ENCODE measurements around the gene FNDC4.

Gene FNDC4

GRCh38 chr2:27493948-27494283, 1.1 kb downstream of the FNDC4 start:
- no peak overlapping the region for H3K27ac ChIP-seq (ENCODE audit: low read depth, low read length)
- H3K4ac ChIP-seq (ENCODE audit: low read depth, low read length): no peak overlapping the region
- H4K12ac ChIP-seq (ENCODE audit: low read depth, low read length): no peak overlapping the region
- H3K9me3 ChIP-seq (ENCODE audit: insufficient read depth, low read depth, low read length): peaks cover 6% of the 10 kb centered on the region
- no peak overlapping the region for H3K9ac ChIP-seq (ENCODE audit: low read length)
- H3K14ac ChIP-seq (ENCODE audit: low read length): no peak overlapping the region
- no peak overlapping the region for H3K23ac ChIP-seq (ENCODE audit: low read length)
- H3K79me1 ChIP-seq (ENCODE audit: low read length): no peaks in the 10 kb centered on the region
- no peaks in the 10 kb centered on the region for H3K79me2 ChIP-seq (ENCODE audit: control insufficient read depth, insufficient read depth, low read length, poor library complexity)
- H3K4me3 ChIP-seq (ENCODE audit: low read depth, low read length): no peak overlapping the region
- H2BK12ac ChIP-seq (ENCODE audit: low read length): no peak overlapping the region
- H2AFZ ChIP-seq (ENCODE audit: insufficient read depth, low read length, poor library complexity): no peak overlapping the region
- no peaks in the 10 kb centered on the region for H3K36me3 ChIP-seq (ENCODE audit: control insufficient read depth in 1 of 2, insufficient read depth in 2 of 2, low read length in 2 of 2)
- peaks cover 24% of the 10 kb centered on the region for H3K27me3 ChIP-seq (ENCODE audit: insufficient read depth, low read length)
- H4K91ac ChIP-seq (ENCODE audit: low read depth, low read length): no peak overlapping the region
- H3K4me1 ChIP-seq (ENCODE audit: control insufficient read depth in 1 of 2, insufficient read depth in 2 of 2, low read length in 2 of 2): peaks cover 4 to 10% of the 10 kb centered on the region in 2 experiments
- H2BK120ac ChIP-seq (ENCODE audit: insufficient read depth, low read length, poor library complexity): no peak overlapping the region
- no peak overlapping the region for H2AK5ac ChIP-seq (ENCODE audit: low read length)
- H2BK5ac ChIP-seq (ENCODE audit: low read depth, low read length, poor library complexity): no peak overlapping the region
- DNase-seq: no peak
- no peak overlapping the region for H3K4me2 ChIP-seq (ENCODE audit: low read length)
- WGBS (ENCODE audit: extremely low coverage, insufficient coverage, insufficient read length): no CpG with 5 or more reads among the region's 13 CpGs
- H4K8ac ChIP-seq (ENCODE audit: low read depth, low read length): no peak overlapping the region
- H3K18ac ChIP-seq (ENCODE audit: low read length): no peak overlapping the region

DNA sequence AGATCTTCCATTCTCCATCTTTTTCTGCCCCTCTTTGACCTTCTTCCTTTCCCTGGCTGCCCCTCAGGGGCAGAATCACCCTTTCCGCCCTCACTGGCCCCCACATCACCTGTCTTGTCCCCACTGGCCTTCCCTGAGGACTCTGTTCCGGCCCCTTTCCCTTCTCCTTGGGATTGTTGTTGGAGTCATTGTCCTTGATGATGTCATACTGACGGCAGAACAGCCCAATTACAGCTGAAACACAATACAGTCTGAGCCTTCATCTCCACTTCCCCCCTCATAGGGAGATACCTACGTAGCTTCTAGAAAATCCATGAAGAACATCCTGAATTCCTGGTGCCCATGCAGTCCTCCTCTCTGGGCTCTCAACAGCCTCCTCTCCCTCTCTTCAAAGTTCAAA, 2.4 kb downstream of the FNDC4 start:
- no peak overlapping the region for H3K18ac ChIP-seq (ENCODE audit: low read length)
- no peaks in the 10 kb centered on the region for H3K79me1 ChIP-seq (ENCODE audit: low read length)
- no peak overlapping the region for H2BK12ac ChIP-seq (ENCODE audit: low read length)
- H3K14ac ChIP-seq (ENCODE audit: low read length): no peak overlapping the region
- H4K12ac ChIP-seq (ENCODE audit: low read depth, low read length): no peak overlapping the region
- no peak overlapping the region for H2AFZ ChIP-seq (ENCODE audit: insufficient read depth, low read length, poor library complexity)
- H4K91ac ChIP-seq (ENCODE audit: low read depth, low read length): no peak overlapping the region
- no peaks in the 10 kb centered on the region for H3K79me2 ChIP-seq (ENCODE audit: control insufficient read depth, insufficient read depth, low read length, poor library complexity)
- H3K27ac ChIP-seq (ENCODE audit: low read depth, low read length): no peak overlapping the region
- no CpG with 5 or more reads among the region's 4 CpGs for WGBS (ENCODE audit: extremely low coverage, insufficient coverage, insufficient read length)
- no peak overlapping the region for H2BK5ac ChIP-seq (ENCODE audit: low read depth, low read length, poor library complexity)
- no peak overlapping the region for H3K9ac ChIP-seq (ENCODE audit: low read length)
- H2BK120ac ChIP-seq (ENCODE audit: insufficient read depth, low read length, poor library complexity): no peak overlapping the region
- no peak overlapping the region for H3K4ac ChIP-seq (ENCODE audit: low read depth, low read length)
- H3K23ac ChIP-seq (ENCODE audit: low read length): no peak overlapping the region
- H3K36me3 ChIP-seq (ENCODE audit: control insufficient read depth in 1 of 2, insufficient read depth in 2 of 2, low read length in 2 of 2): no peaks in the 10 kb centered on the region
- H4K8ac ChIP-seq (ENCODE audit: low read depth, low read length): no peak overlapping the region
- no peak overlapping the region for H3K4me3 ChIP-seq (ENCODE audit: low read depth, low read length)
- peaks cover 6% of the 10 kb centered on the region for H3K9me3 ChIP-seq (ENCODE audit: insufficient read depth, low read depth, low read length)
- DNase-seq: no peak
- peaks cover 24% of the 10 kb centered on the region for H3K27me3 ChIP-seq (ENCODE audit: insufficient read depth, low read length)
- H2AK5ac ChIP-seq (ENCODE audit: low read length): no peak overlapping the region
- H3K4me2 ChIP-seq (ENCODE audit: low read length): no peak overlapping the region
- H3K4me1 ChIP-seq (ENCODE audit: control insufficient read depth in 1 of 2, insufficient read depth in 2 of 2, low read length in 2 of 2): peaks cover 4 to 10% of the 10 kb centered on the region in 2 experiments

GRCh38 chr2:27489498-27490397, 5.3 kb downstream of the FNDC4 start, which contains the start of gene IFT172:
TSS of gene IFT172 (minus strand) at chr2:27489743. CDS start at chr2:27489653, 90 bp downstream.
- Histone ChIP-seq H3K14ac (ENCODE audit: low read length) (no peak within 1 kb of the TSS), H3K79me1 (ENCODE audit: low read length) (no peaks in the 10 kb centered on the region), H2BK120ac (ENCODE audit: insufficient read depth, low read length, poor library complexity) (no peak within 1 kb of the TSS), H3K9me3 (ENCODE audit: insufficient read depth, low read depth, low read length) (peaks cover 6% of the 10 kb centered on the region), H3K27ac (ENCODE audit: low read depth, low read length) (no peak within 1 kb of the TSS), H4K12ac (ENCODE audit: low read depth, low read length) (no peak within 1 kb of the TSS), H3K4me1 (ENCODE audit: control insufficient read depth in 1 of 2, insufficient read depth in 2 of 2, low read length in 2 of 2) (peaks cover 3 to 9% of the 10 kb centered on the region in 2 experiments), H2BK12ac (ENCODE audit: low read length) (no peak within 1 kb of the TSS), H4K91ac (ENCODE audit: low read depth, low read length) (no peak within 1 kb of the TSS), H3K18ac (ENCODE audit: low read length) (no peak within 1 kb of the TSS), H3K23ac (ENCODE audit: low read length) (no peak within 1 kb of the TSS), H3K4ac (ENCODE audit: low read depth, low read length) (no peak within 1 kb of the TSS), H3K4me2 (ENCODE audit: low read length) (peak within 1 kb of the TSS; percentile 86), H2BK5ac (ENCODE audit: low read depth, low read length, poor library complexity) (no peak within 1 kb of the TSS), H3K4me3 (ENCODE audit: low read depth, low read length) (peak within 1 kb of the TSS; percentile 75), H3K9ac (ENCODE audit: low read length) (peak within 1 kb of the TSS; percentile 3), H3K36me3 (ENCODE audit: control insufficient read depth in 1 of 2, insufficient read depth in 2 of 2, low read length in 2 of 2) (peaks cover 0 to 1% of the 10 kb centered on the region in 2 experiments), H3K27me3 (ENCODE audit: insufficient read depth, low read length) (peaks cover 9% of the 10 kb centered on the region), H2AFZ (ENCODE audit: insufficient read depth, low read length, poor library complexity) (peak within 1 kb of the TSS; percentile 5), H2AK5ac (ENCODE audit: low read length) (no peak within 1 kb of the TSS), H4K8ac (ENCODE audit: low read depth, low read length) (peak within 1 kb of the TSS; percentile 69), H3K79me2 (ENCODE audit: control insufficient read depth, insufficient read depth, low read length, poor library complexity) (no peaks in the 10 kb centered on the region)
- peak; percentile 100 for DNase-seq
- no CpG with 5 or more reads among the region's 43 CpGs for WGBS (ENCODE audit: extremely low coverage, insufficient coverage, insufficient read length)

- Histone ChIP-seq H3K79me1 (ENCODE audit: low read length) (no peaks in the 10 kb centered on the region), H3K27ac (ENCODE audit: low read depth, low read length) (no peak overlapping the region), H4K91ac (ENCODE audit: low read depth, low read length) (no peak overlapping the region), H3K4ac (ENCODE audit: low read depth, low read length) (no peak overlapping the region), H3K9ac (ENCODE audit: low read length) (peak overlapping the region; percentile 3), H3K36me3 (ENCODE audit: control insufficient read depth in 1 of 2, insufficient read depth in 2 of 2, low read length in 2 of 2) (peaks cover 0 to 1% of the 10 kb centered on the region in 2 experiments), H3K27me3 (ENCODE audit: insufficient read depth, low read length) (peaks cover 2% of the 10 kb centered on the region), H2AK5ac (ENCODE audit: low read length) (no peak overlapping the region), H3K14ac (ENCODE audit: low read length) (no peak overlapping the region), H4K8ac (ENCODE audit: low read depth, low read length) (peak overlapping the region; percentile 69), H2AFZ (ENCODE audit: insufficient read depth, low read length, poor library complexity) (peak overlapping the region; percentile 5), H4K12ac (ENCODE audit: low read depth, low read length) (no peak overlapping the region), H3K18ac (ENCODE audit: low read length) (no peak overlapping the region), H3K9me3 (ENCODE audit: insufficient read depth, low read depth, low read length) (peaks cover 1% of the 10 kb centered on the region), H3K4me3 (ENCODE audit: low read depth, low read length) (peak overlapping the region; percentile 75), H2BK5ac (ENCODE audit: low read depth, low read length, poor library complexity) (no peak overlapping the region), H3K79me2 (ENCODE audit: control insufficient read depth, insufficient read depth, low read length, poor library complexity) (no peaks in the 10 kb centered on the region), H2BK12ac (ENCODE audit: low read length) (no peak overlapping the region), H3K4me2 (ENCODE audit: low read length) (peak overlapping the region; percentile 86), H3K23ac (ENCODE audit: low read length) (no peak overlapping the region), H2BK120ac (ENCODE audit: insufficient read depth, low read length, poor library complexity) (no peak overlapping the region), H3K4me1 (ENCODE audit: control insufficient read depth in 1 of 2, insufficient read depth in 2 of 2, low read length in 2 of 2) (peaks cover 0 to 5% of the 10 kb centered on the region in 2 experiments)
- DNase-seq: peak; percentile 1 to 35
- no CpG with 5 or more reads among the region's 11 CpGs for WGBS (ENCODE audit: extremely low coverage, insufficient coverage, insufficient read length)
Observed at GRCh38 chr2:27489118-27489497, 5.9 kb downstream of the FNDC4 start.
